Astrocyte (in vitro differentiated cells and primary cell): ENCODE data around the gene PEX14. TPM values are rescaled to one million over a fixed set of nuclear protein-coding genes. Genes with fewer than 3 reads are reported as not detected.

Experiments
- DNase-seq: peaks from one replicate; pipeline ENCODE4 v3.0.0-alpha.2; 2010; ENCODE audit warnings: low read depth
- FAIRE-seq: peaks from 2 replicates; lab custom pipeline; 2011; peaks lifted over from hg19 to GRCh38; lab: Jason Lieb, UNC
- H2AFZ ChIP-seq: 2 replicates; pipeline ENCODE4 v1.6.0; 2012; ENCODE audit warnings: low read depth, low read length, inconsistent platforms
- H3K27ac ChIP-seq: 2 replicates; pipeline ENCODE4 v1.5.1; 2011; ENCODE audit warnings: low read depth, low read length, inconsistent platforms
- H3K27me3 ChIP-seq: 2 replicates; pipeline ENCODE4 v1.6.0; 2011; ENCODE audit warnings: low read length, inconsistent platforms; ENCODE audit not compliant: insufficient read depth
- H3K36me3 ChIP-seq: 2 replicates; pipeline ENCODE4 v1.5.1; 2011; ENCODE audit warnings: low read length, inconsistent platforms; ENCODE audit not compliant: insufficient read depth
- H3K4me1 ChIP-seq: 2 replicates; pipeline ENCODE4 v1.5.1; 2011; ENCODE audit warnings: low read length, inconsistent platforms; ENCODE audit not compliant: insufficient read depth
- H3K4me2 ChIP-seq: 2 replicates; pipeline ENCODE4 v1.6.0; 2012; ENCODE audit warnings: low read length, inconsistent platforms
- H3K4me3 ChIP-seq: 2 replicates; pipeline ENCODE4 v1.5.1; 2011; ENCODE audit warnings: low read depth, mild to moderate bottlenecking, low read length, inconsistent platforms; ENCODE audit not compliant: insufficient read depth
- H3K79me2 ChIP-seq: 2 replicates; pipeline ENCODE4 v1.6.0; 2012; ENCODE audit warnings: mild to moderate bottlenecking, low read length, inconsistent platforms; ENCODE audit not compliant: insufficient read depth
- H3K9ac ChIP-seq: 2 replicates; pipeline ENCODE4 v1.6.0; 2012; ENCODE audit warnings: mild to moderate bottlenecking, low read length, inconsistent platforms
- H3K9me3 ChIP-seq: 2 replicates; pipeline ENCODE4 v1.5.1; 2012; ENCODE audit warnings: low read depth, mild to moderate bottlenecking, low read length, inconsistent platforms; ENCODE audit not compliant: insufficient read depth
- H4K20me1 ChIP-seq: 2 replicates; pipeline ENCODE4 v1.6.0; 2012; ENCODE audit warnings: low read length, inconsistent platforms; ENCODE audit not compliant: insufficient read depth
- H3K27ac Mint-ChIP-seq: one replicate; pipeline ENCODE4 v1.8.0; 2021; ENCODE audit warnings: mild to moderate bottlenecking, mixed read lengths; ENCODE audit not compliant: unreplicated experiment
- H3K27me3 Mint-ChIP-seq: one replicate; pipeline ENCODE4 v1.8.0; 2021; ENCODE audit warnings: low read depth, mixed read lengths; ENCODE audit not compliant: unreplicated experiment
- H3K36me3 Mint-ChIP-seq: one replicate; pipeline ENCODE4 v1.8.0; 2021; ENCODE audit warnings: low read depth, mixed read lengths; ENCODE audit not compliant: unreplicated experiment
- H3K4me1 Mint-ChIP-seq: one replicate; pipeline ENCODE4 v1.8.0; 2021; ENCODE audit warnings: low read depth, mixed read lengths; ENCODE audit not compliant: unreplicated experiment
- H3K4me3 Mint-ChIP-seq: one replicate; pipeline ENCODE4 v1.8.0; 2021; ENCODE audit warnings: mild to moderate bottlenecking, moderate library complexity, mixed read lengths; ENCODE audit not compliant: unreplicated experiment
- H3K9me3 Mint-ChIP-seq: one replicate; pipeline ENCODE4 v1.8.0; 2021; ENCODE audit warnings: mild to moderate bottlenecking, mixed read lengths; ENCODE audit not compliant: unreplicated experiment
- CTCF ChIP-seq: IDR thresholded peaks from 2 replicates; pipeline ENCODE4 v1.5.1; 2011; ENCODE audit warnings: low read depth, mild to moderate bottlenecking, inconsistent platforms, low read length, moderate library complexity; ENCODE audit not compliant: insufficient read depth
- EZH2 ChIP-seq: IDR thresholded peaks from 2 replicates; pipeline ENCODE4 v1.6.1; 2012; ENCODE audit warnings: mild to moderate bottlenecking, low read length, inconsistent platforms; ENCODE audit not compliant: insufficient read depth
- total RNA-seq: library from RNA; stranded (reverse); gene quantifications from 2 replicates; pipeline ENCODE4 v1.2.1, GENCODE V29; 2021

The PEX14 gene
- total RNA-seq, 1 donor from 2014 or later = 23.3 TPM

GRCh38 chr1:10634075-10634427 is 159.3 kb downstream of the PEX14 start:
- no peaks in the 10 kb centered on the region for H4K20me1 ChIP-seq
- H3K27ac Mint-ChIP-seq = no peak overlapping the region
- H3K4me3 ChIP-seq = no peak overlapping the region
- peaks cover 5% of the 10 kb centered on the region for H3K27me3 ChIP-seq
- H3K9me3 Mint-ChIP-seq = no peaks in the 10 kb centered on the region
- H2AFZ ChIP-seq = no peak overlapping the region
- H3K4me2 ChIP-seq = no peak overlapping the region
- no peak overlapping the region for H3K27ac ChIP-seq
- H3K27me3 Mint-ChIP-seq = no peaks in the 10 kb centered on the region
- DNase-seq (no peak), FAIRE-seq (no peak)
- no peaks in the 10 kb centered on the region for H3K36me3 ChIP-seq
- H3K4me1 ChIP-seq = peaks cover 3% of the 10 kb centered on the region
- TF ChIP-seq EZH2 (no peak), CTCF (no peak)
- H3K79me2 ChIP-seq = no peaks in the 10 kb centered on the region
- H3K4me3 Mint-ChIP-seq = no peak overlapping the region
- no peaks in the 10 kb centered on the region for H3K4me1 Mint-ChIP-seq
- H3K9ac ChIP-seq = no peak overlapping the region
- peaks cover 2% of the 10 kb centered on the region for H3K36me3 Mint-ChIP-seq
- H3K9me3 ChIP-seq = no peaks in the 10 kb centered on the region

GRCh38 chr1:10634428-10635084 is 159.8 kb downstream of the PEX14 start:
- TF ChIP-seq EZH2 (no peak), CTCF (no peak)
- Histone ChIP-seq H3K27me3 (peaks cover 6% of the 10 kb centered on the region), H3K4me1 (peaks cover 3% of the 10 kb centered on the region), H3K27ac (no peak overlapping the region), H3K4me3 (no peak overlapping the region), H3K79me2 (no peaks in the 10 kb centered on the region), H3K9ac (no peak overlapping the region), H3K36me3 (no peaks in the 10 kb centered on the region), H4K20me1 (no peaks in the 10 kb centered on the region), H3K4me2 (no peak overlapping the region), H3K9me3 (peaks cover 3% of the 10 kb centered on the region), H2AFZ (no peak overlapping the region)
- Mint-ChIP-seq H3K4me1 (no peaks in the 10 kb centered on the region), H3K36me3 (no peaks in the 10 kb centered on the region), H3K27ac (no peak overlapping the region), H3K27me3 (peaks cover 2% of the 10 kb centered on the region), H3K9me3 (no peaks in the 10 kb centered on the region), H3K4me3 (no peak overlapping the region)
- FAIRE-seq (no peak), DNase-seq (peak; percentile 12)
